Mesodermal cell (in vitro differentiated cells): ENCODE measurements around the gene CHMP2B.
"Not testable (repeated sequence)": the region's sequence is repeated elsewhere in the genome, so short reads cannot be mapped to it uniquely, and the experiment has no call there.

ENCODE experiments used
- H3K27ac ChIP-seq: 2 replicates; pipeline ENCODE4 v1.7.0; 2013; ENCODE audit warnings: mild to moderate bottlenecking, low read depth, low read length, moderate library complexity; ENCODE audit not compliant: severe bottlenecking
- H3K36me3 ChIP-seq: 2 replicates; pipeline ENCODE4 v1.7.1; 2013; ENCODE audit warnings: mild to moderate bottlenecking, low read length, moderate library complexity; ENCODE audit not compliant: control insufficient read depth, insufficient read depth
- H3K4me1 ChIP-seq: one replicate; pipeline ENCODE4 v1.7.1; 2013; ENCODE audit warnings: mild to moderate bottlenecking, low read length; ENCODE audit not compliant: insufficient read depth, control insufficient read depth, poor library complexity, severe bottlenecking
- H3K4me3 ChIP-seq: 2 replicates; pipeline ENCODE4 v1.7.0; 2013; ENCODE audit warnings: low read length, control low read depth, mild to moderate bottlenecking; ENCODE audit not compliant: insufficient read depth, poor library complexity, severe bottlenecking; ENCODE audit errors: extremely low read depth
- H3K9me3 ChIP-seq: 2 replicates; pipeline ENCODE4 v1.7.1; 2013; ENCODE audit warnings: mild to moderate bottlenecking, low read length, moderate library complexity; ENCODE audit not compliant: control insufficient read depth
- WGBS, 2 experiments: methylation state at CpG; one replicate each; pipeline ENCODE4 v1.1.5; 2013; ENCODE audit warnings: missing lambda C conversion rate in 2 of 2; ENCODE audit not compliant: insufficient coverage in 2 of 2; 5-methylcytosine and 5-hydroxymethylcytosine counted together

The CHMP2B gene

DNA sequence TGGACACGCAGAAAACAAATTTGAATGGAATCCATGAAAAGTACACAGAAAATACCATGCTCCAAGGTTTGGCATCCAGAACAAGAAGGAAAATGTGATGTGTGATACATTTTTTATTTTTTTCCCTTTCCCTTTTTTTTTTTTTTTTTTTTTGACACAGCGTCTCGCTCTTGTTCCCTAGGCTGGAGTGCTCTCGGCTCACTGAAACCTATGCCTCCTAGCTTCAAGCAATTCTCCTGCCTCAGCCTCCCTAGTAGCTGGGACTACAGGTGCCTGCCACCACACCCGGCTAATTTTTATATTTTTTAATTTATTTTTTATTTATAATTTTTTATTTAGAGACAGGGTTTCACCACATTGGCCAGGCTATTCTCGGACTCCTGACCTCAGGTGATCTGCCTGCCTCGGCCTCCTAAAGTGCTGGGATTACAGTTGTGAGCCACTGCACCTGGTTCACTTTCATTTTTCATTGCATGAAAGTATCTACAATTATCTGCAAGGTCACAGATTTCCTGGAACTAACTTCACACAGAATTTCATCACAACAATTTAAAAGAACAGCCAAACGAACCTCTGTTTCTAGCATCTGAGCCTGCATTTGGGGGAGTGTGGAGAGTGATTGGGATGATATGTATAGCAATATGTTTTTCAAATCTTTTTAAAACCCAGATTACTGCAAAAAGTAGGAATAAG is 41.0 kb downstream of the CHMP2B start:
- H3K4me3 ChIP-seq: no peak overlapping the region
- no peaks in the 10 kb centered on the region for H3K4me1 ChIP-seq
- WGBS, 2 experiments: 82 to 100% methylated on average over 2 to 3 of the region's 8 CpGs
- H3K27ac ChIP-seq: no peak overlapping the region
- no peaks in the 10 kb centered on the region for H3K36me3 ChIP-seq
- no peaks in the 10 kb centered on the region for H3K9me3 ChIP-seq

DNA sequence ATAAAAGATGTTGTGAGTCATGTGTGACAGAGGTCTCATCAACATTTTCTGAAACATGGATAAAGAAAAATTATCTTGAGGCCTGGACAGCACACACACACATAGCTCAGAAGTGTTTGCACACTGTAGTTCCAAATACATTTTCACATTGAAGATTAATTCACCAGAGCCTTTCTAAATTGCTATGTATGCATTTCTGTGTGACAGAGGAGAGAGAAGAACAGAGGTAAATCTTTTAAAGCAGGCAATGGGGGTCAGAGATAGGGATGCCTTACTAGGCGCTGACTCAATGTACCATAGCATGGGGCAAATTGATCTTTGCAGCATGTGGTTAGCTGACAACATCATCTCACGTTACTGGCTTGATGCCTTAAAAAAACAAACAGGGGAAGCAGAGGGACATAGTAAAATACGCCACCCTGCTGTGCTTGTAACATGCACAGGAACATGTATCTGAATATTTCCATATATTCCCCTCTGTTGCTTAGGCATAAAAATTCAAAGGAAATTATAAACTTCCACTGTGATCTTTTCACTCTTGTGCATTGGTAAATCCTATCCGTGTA is 41.6 kb downstream of the CHMP2B start:
- Histone ChIP-seq H3K27ac (no peak overlapping the region), H3K4me1 (no peaks in the 10 kb centered on the region), H3K36me3 (no peaks in the 10 kb centered on the region), H3K9me3 (no peaks in the 10 kb centered on the region), H3K4me3 (no peak overlapping the region)
- WGBS, 2 experiments: 68 to 76% methylated on average over 2 to 3 of the region's 4 CpGs

DNA sequence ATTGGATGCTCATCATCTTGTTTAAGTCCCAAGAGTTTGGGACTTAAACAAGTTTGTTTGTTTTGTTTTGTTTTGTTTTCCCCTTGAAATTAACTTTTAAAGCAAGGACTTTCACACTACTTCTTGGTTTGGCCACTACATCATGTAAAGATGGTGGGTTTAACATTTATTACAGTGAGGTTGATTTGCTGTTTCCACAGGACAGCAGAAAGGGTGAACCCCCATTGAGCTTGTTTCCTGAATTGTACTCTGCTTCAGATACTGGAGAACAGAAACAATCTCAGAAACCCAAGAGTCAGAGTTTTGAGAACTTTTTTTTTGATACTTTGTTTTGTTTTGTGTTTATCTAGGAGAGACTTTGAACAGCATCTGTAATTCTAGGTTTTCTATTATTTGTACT is 42.6 kb downstream of the CHMP2B start:
- no peaks in the 10 kb centered on the region for H3K4me1 ChIP-seq
- H3K27ac ChIP-seq: no peak overlapping the region
- H3K36me3 ChIP-seq: no peaks in the 10 kb centered on the region
- H3K4me3 ChIP-seq: no peak overlapping the region
- H3K9me3 ChIP-seq: no peaks in the 10 kb centered on the region

DNA sequence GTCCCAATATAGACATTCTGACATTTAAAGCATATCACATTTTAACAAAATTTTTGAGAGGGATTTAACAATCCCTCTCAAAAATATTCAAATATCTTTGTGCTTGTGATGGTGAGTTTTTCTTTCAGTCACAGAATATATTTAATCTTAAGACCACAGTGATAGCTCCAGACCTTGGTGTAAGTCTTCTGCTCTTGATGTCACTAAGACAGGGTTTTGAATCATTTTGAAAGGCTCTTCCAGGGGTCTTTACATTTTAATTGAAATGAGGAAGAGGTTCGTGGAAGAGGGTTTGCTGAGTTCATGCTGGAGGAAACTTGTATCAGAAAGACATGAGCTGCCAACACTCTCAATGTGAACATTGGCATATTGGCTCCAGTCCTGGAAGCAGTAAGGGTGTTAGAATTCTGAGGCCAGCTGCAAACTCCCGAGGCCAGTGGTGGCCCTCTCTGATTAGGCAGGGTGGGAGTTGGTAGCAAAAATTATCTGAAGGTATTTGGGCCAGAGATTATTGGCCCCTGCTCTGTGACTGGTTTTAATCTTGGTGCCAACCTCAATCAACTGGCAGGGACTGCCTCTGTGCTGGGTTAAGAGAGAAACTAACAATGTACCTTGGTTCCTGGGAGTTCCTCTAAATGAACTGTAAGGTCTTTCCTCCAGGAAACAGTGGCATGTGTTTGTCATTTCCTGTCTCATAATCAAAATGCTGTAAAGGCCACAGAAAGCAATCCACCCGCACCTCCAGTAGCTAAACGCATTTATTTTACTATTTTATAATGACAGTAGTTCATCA is 44.0 kb downstream of the CHMP2B start:
- H3K4me1 ChIP-seq: no peaks in the 10 kb centered on the region
- no peaks in the 10 kb centered on the region for H3K9me3 ChIP-seq
- no peak overlapping the region for H3K4me3 ChIP-seq
- H3K36me3 ChIP-seq: no peaks in the 10 kb centered on the region
- WGBS, 2 experiments: 73 to 86% methylated on average over 1 to 2 of the region's 4 CpGs
- no peak overlapping the region for H3K27ac ChIP-seq

DNA sequence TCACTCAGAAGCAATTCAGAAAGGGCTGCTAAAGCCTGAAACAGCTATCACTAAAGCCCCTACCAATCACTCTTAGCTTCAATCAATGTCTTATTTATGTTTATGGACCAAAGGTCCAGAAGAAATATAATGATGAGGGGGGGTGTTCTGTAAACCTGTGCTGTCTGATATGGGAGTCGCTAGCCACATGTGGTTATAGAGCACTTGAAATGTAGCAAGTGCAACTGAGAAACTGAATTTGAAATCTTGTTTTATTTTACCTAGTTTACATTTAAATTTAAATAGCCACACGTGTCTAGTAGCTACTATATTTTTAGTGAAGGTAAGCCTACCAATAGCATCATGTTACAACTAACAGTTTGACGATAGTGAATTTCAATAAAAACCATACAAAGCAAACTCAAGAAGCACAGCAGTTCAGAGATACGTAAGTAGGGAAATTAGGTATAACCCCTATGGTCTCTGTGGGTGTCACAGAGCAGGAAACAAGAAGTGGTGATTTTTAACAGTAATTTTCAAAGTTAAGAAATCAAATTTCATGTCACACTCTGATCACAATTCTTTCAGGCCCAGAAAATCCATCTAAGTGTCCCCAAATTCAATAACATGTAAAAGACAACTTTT is 45.7 kb downstream of the CHMP2B start:
- WGBS, 2 experiments: no CpG with 5 or more reads among the region's 4 CpGs
- Histone ChIP-seq H3K27ac (no peak overlapping the region), H3K4me3 (no peak overlapping the region), H3K36me3 (no peaks in the 10 kb centered on the region), H3K9me3 (no peaks in the 10 kb centered on the region), H3K4me1 (no peaks in the 10 kb centered on the region)

DNA sequence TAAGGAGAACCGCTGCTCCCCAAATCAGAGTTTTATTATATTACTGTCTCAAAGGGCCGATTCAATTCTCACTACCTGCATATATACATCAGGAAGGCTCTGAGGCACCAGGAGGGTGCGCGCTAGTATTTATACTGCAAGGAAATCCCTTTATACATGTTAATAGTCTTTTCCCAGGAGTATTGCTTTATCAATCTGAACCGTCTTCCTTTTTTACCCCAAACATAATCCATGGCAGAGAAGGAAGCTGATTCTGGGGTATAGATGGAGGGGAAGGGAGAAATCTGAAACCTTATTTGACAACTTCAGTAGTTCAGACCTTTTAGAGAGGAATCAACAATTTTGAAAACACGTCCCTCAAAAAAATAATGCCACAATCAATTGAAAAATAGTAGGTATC is 49.4 kb downstream of the CHMP2B start, which contains the start of gene POU1F1:
Gene POU1F1, minus strand, starts transcription at position 101 of the 400 bp plus-strand sequence. CDS start 122 bp downstream, outside the sequence.
- WGBS, 2 experiments: 100% methylated on average over 1 of the region's 6 CpGs; no CpG with 5 or more reads in 1 of the 2 experiments
- Histone ChIP-seq H3K9me3 (no peaks in the 10 kb centered on the region), H3K4me3 (no peak within 1 kb of the TSS), H3K27ac (no peak within 1 kb of the TSS), H3K4me1 (no peaks in the 10 kb centered on the region), H3K36me3 (no peaks in the 10 kb centered on the region)

DNA sequence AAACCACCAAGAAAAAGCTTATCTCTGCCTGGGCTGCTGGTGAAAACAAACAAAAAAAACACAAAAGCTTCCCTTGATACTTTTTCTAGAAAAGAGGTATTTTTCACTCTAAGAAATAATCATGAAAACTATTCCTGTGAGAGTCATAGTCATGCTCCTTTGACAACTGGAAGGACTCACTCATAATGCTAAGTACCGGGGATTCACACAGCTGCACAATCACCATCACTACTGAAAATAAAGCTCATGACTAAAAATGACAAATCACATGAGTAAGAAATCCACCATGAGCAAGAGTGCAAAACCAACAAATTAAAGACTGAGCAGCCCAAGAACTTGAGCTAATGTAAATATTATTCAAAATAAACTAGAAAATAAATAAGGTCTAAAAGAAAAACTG is 59.9 kb downstream of the CHMP2B start:
- H3K4me1 ChIP-seq: no peaks in the 10 kb centered on the region
- WGBS, 2 experiments: 100% methylated on average over 1 of the region's 1 CpG; no CpG with 5 or more reads in 1 of the 2 experiments
- no peak overlapping the region for H3K27ac ChIP-seq
- no peak overlapping the region for H3K4me3 ChIP-seq
- H3K36me3 ChIP-seq: no peaks in the 10 kb centered on the region
- no peaks in the 10 kb centered on the region for H3K9me3 ChIP-seq

DNA sequence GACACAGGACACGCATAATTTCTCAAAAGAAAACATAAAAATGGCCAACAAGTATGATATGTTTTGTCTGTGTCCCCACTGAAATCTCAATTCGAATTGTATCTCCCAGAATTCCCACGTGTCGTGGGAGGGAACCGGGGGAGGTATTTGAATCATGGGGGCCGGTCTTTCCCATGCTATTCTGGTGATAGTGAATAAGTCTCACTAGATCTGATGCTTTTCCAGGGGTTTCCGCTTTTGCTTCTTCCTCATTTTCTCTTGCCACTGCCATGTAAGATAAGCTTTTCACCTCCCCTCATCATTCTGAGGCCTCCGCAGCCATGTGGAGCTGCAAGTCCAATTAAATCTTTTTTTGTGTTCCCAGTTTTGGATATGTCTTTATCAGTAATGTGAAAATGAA is 61.3 kb downstream of the CHMP2B start:
- no peak overlapping the region for H3K27ac ChIP-seq
- H3K4me1 ChIP-seq: no peaks in the 10 kb centered on the region
- no peak overlapping the region for H3K4me3 ChIP-seq
- 93 to 100% methylated on average over 1 to 2 of the region's 8 CpGs for WGBS, 2 experiments
- no peaks in the 10 kb centered on the region for H3K36me3 ChIP-seq
- no peaks in the 10 kb centered on the region for H3K9me3 ChIP-seq

DNA sequence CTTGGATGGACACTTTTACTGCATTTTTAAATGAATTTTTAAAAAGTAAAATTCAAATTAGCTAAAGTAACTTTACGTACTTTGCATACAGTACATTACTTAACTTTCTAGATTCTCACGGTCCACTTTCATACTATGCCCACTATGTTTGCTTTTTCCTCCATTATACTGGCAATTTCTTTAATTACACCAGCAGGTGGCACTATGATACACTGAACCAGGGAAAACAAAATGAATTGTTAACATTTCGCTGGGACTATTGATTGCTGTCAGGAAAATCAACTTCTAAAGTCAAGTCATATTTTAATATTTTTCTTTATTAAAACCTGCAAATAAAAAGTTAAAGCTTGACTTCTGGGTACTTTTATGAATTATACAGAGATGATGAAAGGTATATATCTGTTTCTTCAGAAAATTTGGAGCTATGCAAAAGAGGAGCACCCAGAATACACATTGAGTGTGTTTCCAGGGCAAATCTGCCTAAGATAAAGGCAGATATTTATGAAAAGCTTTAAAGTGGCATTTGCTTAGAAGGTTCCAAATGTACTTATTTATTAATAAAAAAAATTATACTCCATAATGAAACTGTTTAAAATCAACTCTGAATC is 71.1 kb downstream of the CHMP2B start:
- no peaks in the 10 kb centered on the region for H3K4me1 ChIP-seq
- H3K9me3 ChIP-seq: no peaks in the 10 kb centered on the region
- H3K36me3 ChIP-seq: no peaks in the 10 kb centered on the region
- WGBS, 2 experiments: 23 to 50% methylated on average over 1 to 2 of the region's 3 CpGs
- no peak overlapping the region for H3K27ac ChIP-seq
- no peak overlapping the region for H3K4me3 ChIP-seq

DNA sequence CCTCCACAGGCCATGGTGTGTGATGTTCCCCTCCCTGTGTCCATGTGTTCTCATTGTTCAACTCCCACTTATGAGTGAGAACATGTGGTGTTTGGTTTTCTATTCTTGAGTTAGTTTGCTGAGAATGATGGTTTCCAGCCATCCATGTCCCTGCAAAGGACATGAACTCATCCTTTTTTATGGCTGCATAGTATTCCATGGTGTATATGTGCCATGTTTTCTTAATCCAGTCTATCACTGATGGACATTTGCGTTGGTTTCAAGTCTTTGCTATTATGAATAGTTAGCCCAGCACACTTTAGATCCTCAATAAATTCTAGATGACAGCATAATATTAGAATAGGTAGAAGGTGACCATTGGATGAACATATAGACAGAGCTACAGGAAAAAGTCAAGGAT is 77.9 kb downstream of the CHMP2B start:
- H3K27ac ChIP-seq, H3K4me1 ChIP-seq, H3K4me3 ChIP-seq, H3K9me3 ChIP-seq, H3K36me3 ChIP-seq: not testable (repeated sequence)
- WGBS, 2 experiments: no CpG with 5 or more reads among the region's 1 CpG
